GM18508 (cell line): ENCODE results near the gene ACTN2.

Experiments
- ATAC-seq: cut with Tn5 transposase; IDR thresholded peaks from one replicate; pipeline ENCODE4 v1.9.1; 2021; ENCODE audit warnings: moderate number of reproducible peaks; ENCODE audit not compliant: insufficient read depth, unreplicated experiment

The ACTN2 gene

GRCh38 chr1:236689713-236690569 is 3.6 kb downstream of the ACTN2 start:
- no peak for ATAC-seq

GRCh38 chr1:236691348-236691747 is 5.0 kb downstream of the ACTN2 start:
- ATAC-seq: no peak

DNA sequence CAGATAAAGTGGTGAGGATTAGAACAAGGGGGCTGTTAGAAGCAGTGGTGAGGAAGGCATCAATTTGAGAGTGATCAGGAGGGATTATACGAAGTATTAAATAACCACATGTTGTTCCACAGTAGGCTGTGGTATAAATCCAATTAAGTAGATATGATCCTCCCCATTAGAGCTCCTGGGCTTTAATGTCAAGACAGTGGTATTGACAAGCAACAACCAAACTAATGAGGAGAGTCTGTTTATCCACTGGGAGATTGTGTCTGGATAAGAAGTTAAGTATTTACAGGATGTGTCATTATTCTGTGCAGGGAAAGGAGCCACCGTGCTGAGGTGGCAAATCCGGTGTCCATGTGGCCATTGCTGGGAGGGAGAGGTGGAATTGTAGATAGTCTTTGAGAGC is 5.8 kb downstream of the ACTN2 start:
- no peak for ATAC-seq

- no peak for ATAC-seq
These were observed 6.4 kb downstream of the ACTN2 start for GRCh38 chr1:236692742-236693141.

GRCh38 chr1:236699366-236699765 is 13.1 kb downstream of the ACTN2 start:
- ATAC-seq: no peak

- ATAC-seq: no peak
These were observed 14.6 kb downstream of the ACTN2 start for GRCh38 chr1:236700903-236701302.

GRCh38 chr1:236701782-236702181 is 15.5 kb downstream of the ACTN2 start:
- no peak for ATAC-seq

- no peak for ATAC-seq
These were observed 16.6 kb downstream of the ACTN2 start for GRCh38 chr1:236702791-236703394.

DNA sequence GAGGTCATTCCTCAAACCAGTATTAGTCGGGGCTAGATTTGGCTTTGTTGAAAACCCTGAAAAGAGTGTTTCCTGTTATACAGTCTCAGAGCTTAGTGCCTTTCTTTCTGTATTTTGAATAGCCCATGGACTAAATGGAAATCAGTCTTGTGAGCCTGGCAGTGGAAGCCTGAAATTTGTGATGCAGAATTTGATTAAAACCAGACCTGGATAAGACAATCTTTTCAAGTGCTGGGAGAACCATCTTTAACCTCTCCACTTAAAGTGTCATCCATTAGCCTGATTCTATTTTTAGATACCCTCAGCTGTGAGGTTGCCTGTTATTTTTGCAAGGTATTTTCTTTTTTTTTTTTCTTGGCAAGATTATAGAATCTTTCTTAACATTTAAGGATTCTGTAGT is 19.5 kb downstream of the ACTN2 start:
- ATAC-seq: no peak

- no peak for ATAC-seq
These were observed 19.9 kb downstream of the ACTN2 start for GRCh38 chr1:236706183-236706582.

- no peak for ATAC-seq
These were observed 24.1 kb downstream of the ACTN2 start for GRCh38 chr1:236710328-236710892.

DNA sequence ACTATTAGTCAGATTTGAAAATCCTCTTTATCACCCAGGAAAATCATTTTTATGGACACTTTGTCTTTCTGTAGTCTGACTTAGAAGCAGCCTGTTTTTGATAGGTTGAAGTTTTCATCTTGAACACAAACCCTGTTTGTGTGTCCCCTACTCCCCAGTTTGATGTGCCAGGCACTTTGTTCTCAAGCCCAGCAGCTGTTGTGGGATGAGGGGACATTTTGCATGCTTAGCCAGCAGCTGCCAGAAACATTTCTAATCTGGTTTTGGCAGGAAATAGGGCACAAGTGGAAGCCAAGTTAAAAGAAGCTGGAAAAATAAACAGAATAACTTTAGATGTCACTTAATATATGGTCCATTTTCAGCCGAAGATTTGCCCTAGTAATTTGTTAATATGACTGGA is 29.9 kb downstream of the ACTN2 start:
- no peak for ATAC-seq

DNA sequence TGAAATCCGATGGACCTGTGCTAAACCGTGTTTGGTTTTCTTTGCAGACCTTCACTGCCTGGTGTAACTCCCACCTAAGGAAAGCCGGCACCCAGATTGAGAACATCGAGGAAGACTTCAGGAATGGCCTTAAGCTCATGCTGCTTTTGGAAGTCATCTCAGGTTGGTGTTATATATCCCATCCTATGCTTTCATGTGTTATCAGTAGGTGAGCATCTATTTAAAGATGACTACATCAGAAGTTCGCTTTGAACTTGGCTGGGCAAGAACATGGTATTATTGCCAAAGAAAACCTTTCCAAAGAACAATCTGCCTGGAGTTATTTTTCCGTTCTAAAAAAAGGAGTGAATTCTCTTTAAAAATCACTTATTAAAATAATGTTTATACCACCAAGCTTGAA is 31.5 kb downstream of the ACTN2 start:
- ATAC-seq: no peak

DNA sequence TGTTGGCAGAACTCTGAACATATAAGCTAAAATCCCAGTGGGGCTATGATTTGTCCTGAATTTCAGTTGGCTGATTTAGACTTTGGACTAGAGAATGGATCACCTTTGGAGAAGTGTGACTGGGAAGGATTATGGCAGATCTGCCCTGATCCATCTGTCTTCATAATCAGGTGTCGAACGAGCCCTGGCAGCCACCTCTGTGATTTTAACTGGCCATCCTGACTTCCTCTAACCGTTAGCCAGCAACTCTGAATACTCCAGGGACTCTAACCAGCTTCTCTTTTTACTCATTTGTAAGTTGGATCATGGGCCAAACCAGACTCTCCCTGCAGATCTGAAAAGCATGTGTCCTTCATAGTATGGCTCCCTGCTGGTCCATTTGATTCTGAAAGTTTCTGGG is 32.0 kb downstream of the ACTN2 start:
- no peak for ATAC-seq

- no peak for ATAC-seq
These were observed 33.9 kb downstream of the ACTN2 start for GRCh38 chr1:236720206-236720605.

DNA sequence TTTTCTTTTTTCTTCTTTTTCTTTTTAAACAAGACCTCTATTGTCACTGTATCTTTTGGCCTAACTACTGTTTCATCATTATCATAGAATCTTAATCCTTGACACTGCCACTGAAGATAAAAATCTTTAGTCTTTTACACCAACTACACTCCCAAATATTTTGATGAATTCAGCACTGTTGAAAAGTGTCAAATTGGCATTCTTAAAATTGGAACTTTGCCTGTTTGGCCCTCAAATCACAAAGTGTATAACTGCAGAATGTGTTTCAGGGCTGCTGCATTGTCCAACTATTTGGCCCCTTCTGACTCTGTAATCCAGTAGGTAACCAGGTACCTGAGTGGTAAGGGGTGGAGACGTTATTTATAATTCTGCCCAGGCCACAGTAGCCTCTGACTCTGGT is 34.3 kb downstream of the ACTN2 start:
- no peak for ATAC-seq

DNA sequence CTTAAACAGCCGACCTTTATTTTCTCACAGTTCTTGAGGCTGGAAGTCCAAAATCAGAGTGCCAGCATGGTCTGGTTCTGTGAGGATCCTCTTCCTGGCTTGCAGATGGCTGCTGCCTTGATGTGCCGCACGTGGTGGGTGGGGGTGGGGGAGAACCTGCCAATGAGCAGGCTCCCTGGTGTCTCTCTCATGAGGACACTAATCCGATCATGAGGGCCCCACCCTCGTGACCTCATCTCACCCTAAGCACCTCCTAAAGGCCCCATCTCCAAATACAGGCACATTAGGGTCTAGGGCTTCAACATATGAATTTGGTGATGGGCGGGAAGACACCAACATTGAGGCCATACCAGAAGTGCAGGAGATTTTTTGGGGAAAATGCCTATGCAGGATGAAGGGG is 37.8 kb downstream of the ACTN2 start:
- no peak for ATAC-seq

DNA sequence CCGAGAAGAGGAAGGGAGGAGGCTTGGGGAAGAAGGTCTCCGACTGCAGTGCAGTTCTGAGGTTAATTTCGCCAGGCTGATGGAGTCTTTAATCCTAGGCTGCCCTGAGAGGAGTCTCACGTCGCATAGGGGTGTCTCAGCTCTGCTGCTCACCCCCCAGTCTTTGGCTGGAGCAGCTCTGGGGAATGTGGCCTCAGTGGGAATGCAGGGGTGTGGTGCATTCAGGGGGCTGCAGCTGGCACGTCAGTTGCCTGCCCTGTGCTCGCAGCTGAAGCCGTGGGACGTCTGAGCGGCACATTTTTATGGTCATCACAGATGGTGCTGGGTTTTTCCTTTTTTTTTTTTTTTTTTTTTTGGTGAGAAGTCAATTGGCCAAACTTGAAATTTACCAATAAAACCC is 38.2 kb downstream of the ACTN2 start:
- ATAC-seq: no peak

GRCh38 chr1:236725668-236726067 is 39.4 kb downstream of the ACTN2 start:
- no peak for ATAC-seq

DNA sequence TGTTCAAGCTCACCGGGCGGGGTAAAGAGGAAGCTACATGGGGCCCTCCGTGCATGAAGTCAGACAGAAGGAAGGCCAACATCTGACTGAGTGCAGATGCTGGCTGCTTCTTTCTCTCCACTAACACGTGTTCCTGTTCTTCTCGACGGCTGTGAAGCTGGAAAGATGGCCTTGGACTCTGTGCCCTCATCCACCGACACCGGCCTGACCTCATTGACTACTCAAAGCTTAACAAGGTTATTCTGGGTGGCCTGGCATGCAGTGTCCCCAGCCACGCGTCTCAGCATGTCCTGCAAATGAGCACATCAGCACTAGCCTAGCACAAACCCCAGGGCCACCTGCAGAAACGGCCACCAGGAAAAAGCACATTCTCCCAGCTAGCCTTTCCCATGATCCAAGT is 41.2 kb downstream of the ACTN2 start:
- ATAC-seq: no peak

- no peak for ATAC-seq
These were observed 42.5 kb downstream of the ACTN2 start for GRCh38 chr1:236728752-236729151.

GRCh38 chr1:236733653-236734052 is 47.4 kb downstream of the ACTN2 start:
- no peak for ATAC-seq
